ENCODE results near the gene SBNO1.
"Not testable (repeated sequence)": the region's sequence is repeated elsewhere in the genome, so short reads cannot be mapped to it uniquely, and the experiment has no call there.

The SBNO1 gene

GRCh38 chr12:123248996-123249741 lies 115.5 kb downstream of the SBNO1 start:
- Mint-ChIP-seq H3K4me1 (peaks cover 37% of the 10 kb centered on the region), H3K36me3 (peaks cover 54% of the 10 kb centered on the region)
- H3K27ac Mint-ChIP-seq, DNase-seq, H3K9me3 Mint-ChIP-seq, H3K27me3 Mint-ChIP-seq, H3K4me3 Mint-ChIP-seq: not testable (repeated sequence)
- CTCF ChIA-PET: interaction anchor here (3.0 kb wide), 1 partner anchor 11 kb away, joined by 15 read pairs; no protein-coding TSS in a partner anchor

- Mint-ChIP-seq H3K4me1 (peaks cover 41% of the 10 kb centered on the region), H3K36me3 (peaks cover 43% of the 10 kb centered on the region)
- H3K27me3 Mint-ChIP-seq, H3K27ac Mint-ChIP-seq, H3K9me3 Mint-ChIP-seq, DNase-seq, H3K4me3 Mint-ChIP-seq: not testable (repeated sequence)
- CTCF ChIA-PET: interaction anchor here (3.0 kb wide), 1 partner anchor 10 kb away, joined by 15 read pairs; no protein-coding TSS in a partner anchor
These were observed 116.5 kb downstream of the SBNO1 start for GRCh38 chr12:123248129-123248528.

- Mint-ChIP-seq H3K4me3 (no peak overlapping the region), H3K36me3 (peaks cover 56% of the 10 kb centered on the region), H3K27ac (no peak overlapping the region), H3K9me3 (peaks cover 8% of the 10 kb centered on the region), H3K4me1 (peaks cover 52% of the 10 kb centered on the region), H3K27me3 (no peaks in the 10 kb centered on the region)
- CTCF ChIA-PET: no interaction called here
- no peak for DNase-seq
These were observed 119.0 kb downstream of the SBNO1 start for GRCh38 chr12:123245678-123246077.

- H3K27ac Mint-ChIP-seq: peak overlapping the region; percentile 50
- H3K27me3 Mint-ChIP-seq: no peaks in the 10 kb centered on the region
- H3K36me3 Mint-ChIP-seq: peaks cover 50% of the 10 kb centered on the region
- peaks cover 49% of the 10 kb centered on the region for H3K4me1 Mint-ChIP-seq
- DNase-seq: no peak
- CTCF ChIA-PET: no interaction called here
- peaks cover 8% of the 10 kb centered on the region for H3K9me3 Mint-ChIP-seq
- H3K4me3 Mint-ChIP-seq: no peak overlapping the region
These were observed 120.9 kb downstream of the SBNO1 start for GRCh38 chr12:123243671-123244262.

GRCh38 chr12:123242116-123242904 lies 122.3 kb downstream of the SBNO1 start:
- Mint-ChIP-seq H3K4me3 (no peak overlapping the region), H3K36me3 (peaks cover 41% of the 10 kb centered on the region), H3K27me3 (no peaks in the 10 kb centered on the region), H3K27ac (peak overlapping the region; percentile 78), H3K9me3 (no peaks in the 10 kb centered on the region), H3K4me1 (peaks cover 54% of the 10 kb centered on the region)
- CTCF ChIA-PET: interaction anchor here (0.6 to 1.8 kb wide), 6 partner anchors 9 to 381 kb away, joined by 3 to 5 read pairs (median 3); partner anchors contain the start of genes MPHOSPH9 and MTRFR
- DNase-seq: no peak
